Sigmoid colon (tissue), 4 donors: ENCODE results near the gene CKAP4.

Source experiments
- EP300 ChIP-seq, 4 donors: sonication (generic); formaldehyde crosslinking; IDR thresholded peaks; one replicate each; pipeline ENCODE4 v1.6.1; 2017; ENCODE audit warnings: antibody characterized with exemption in 4 of 4
- POLR2A ChIP-seq, 2 donors: fragments of 450-650 bp; IDR thresholded peaks; one replicate each; pipeline ENCODE4 v1.6.1; 2016; ENCODE audit warnings: antibody characterized with exemption in 2 of 2, mild to moderate bottlenecking in 2 of 2, moderate library complexity in 2 of 2
- POLR2AphosphoS5 ChIP-seq, 4 donors: sonication (generic); formaldehyde crosslinking; IDR thresholded peaks; one replicate each; pipeline ENCODE4 v1.6.1; 2017; ENCODE audit warnings: antibody characterized with exemption in 4 of 4
- TF ChIP-seq, protein P1 (sequence below), 4 experiments: fragments of 450-650 bp in 3 of 4; fragments of 200-600 bp in 1 of 4; IDR thresholded peaks; one replicate each; pipeline ENCODE4 v1.5.1; 2016 to 2019; ENCODE audit warnings: antibody characterized with exemption in 4 of 4, mild to moderate bottlenecking in 3 of 4, moderate library complexity in 2 of 4

DNA sequence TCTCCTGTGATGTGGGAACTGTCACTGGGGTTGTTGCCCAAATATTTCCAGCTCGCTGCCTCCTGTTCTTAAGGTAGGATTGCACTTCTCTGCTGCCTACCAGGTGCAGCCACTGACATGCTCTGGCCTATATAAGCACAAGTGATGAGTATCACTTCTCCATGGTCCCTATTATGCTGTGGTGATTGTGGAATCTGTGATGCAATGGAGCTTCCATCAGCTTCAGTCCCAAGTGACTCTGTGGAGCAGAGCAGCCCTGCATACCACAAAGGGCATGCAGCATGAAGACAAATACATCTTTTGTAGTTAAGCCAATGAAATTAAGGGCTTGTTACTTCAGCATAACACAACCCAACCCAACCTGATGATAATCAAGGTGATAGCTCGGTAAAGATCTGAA, 43.5 kb downstream of the CKAP4 start:
- TF ChIP-seq EP300 (IDR thresholded peaks at IDR 0.05): no peak
- TF ChIP-seq, protein P1, sequence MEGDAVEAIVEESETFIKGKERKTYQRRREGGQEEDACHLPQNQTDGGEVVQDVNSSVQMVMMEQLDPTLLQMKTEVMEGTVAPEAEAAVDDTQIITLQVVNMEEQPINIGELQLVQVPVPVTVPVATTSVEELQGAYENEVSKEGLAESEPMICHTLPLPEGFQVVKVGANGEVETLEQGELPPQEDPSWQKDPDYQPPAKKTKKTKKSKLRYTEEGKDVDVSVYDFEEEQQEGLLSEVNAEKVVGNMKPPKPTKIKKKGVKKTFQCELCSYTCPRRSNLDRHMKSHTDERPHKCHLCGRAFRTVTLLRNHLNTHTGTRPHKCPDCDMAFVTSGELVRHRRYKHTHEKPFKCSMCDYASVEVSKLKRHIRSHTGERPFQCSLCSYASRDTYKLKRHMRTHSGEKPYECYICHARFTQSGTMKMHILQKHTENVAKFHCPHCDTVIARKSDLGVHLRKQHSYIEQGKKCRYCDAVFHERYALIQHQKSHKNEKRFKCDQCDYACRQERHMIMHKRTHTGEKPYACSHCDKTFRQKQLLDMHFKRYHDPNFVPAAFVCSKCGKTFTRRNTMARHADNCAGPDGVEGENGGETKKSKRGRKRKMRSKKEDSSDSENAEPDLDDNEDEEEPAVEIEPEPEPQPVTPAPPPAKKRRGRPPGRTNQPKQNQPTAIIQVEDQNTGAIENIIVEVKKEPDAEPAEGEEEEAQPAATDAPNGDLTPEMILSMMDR (IDR thresholded peaks at IDR 0.05): no peak
- TF ChIP-seq POLR2A (IDR thresholded peaks at IDR 0.05): no peak
- no peak for TF ChIP-seq POLR2AphosphoS5 (IDR thresholded peaks at IDR 0.05)
